ENCODE results near the gene SLC16A10. TPM values are rescaled to one million over a fixed set of nuclear protein-coding genes. Genes with fewer than 3 reads are reported as not detected.

The SLC16A10 gene
- total and polyA plus RNA-seq, 2 of the 4 experiments (the other 2 are of a cell fraction) = not detected

- DNase-seq (no peak), ATAC-seq (ENCODE audit: low read depth) (no peak)
- Histone ChIP-seq H3K4me1 (ENCODE audit: control insufficient read depth, insufficient read depth, low read length) (peaks cover 2% of the 10 kb centered on the region), H2BK15ac (ENCODE audit: low read depth, low read length) (no peak overlapping the region), H3K36me3 (ENCODE audit: control insufficient read depth, insufficient read depth, low read length) (no peaks in the 10 kb centered on the region), H3K9ac (ENCODE audit: low read depth, low read length) (no peak overlapping the region), H4K5ac (ENCODE audit: low read depth, low read length) (no peak overlapping the region), H3K9me3 (ENCODE audit: control insufficient read depth, insufficient read depth, low read length) (no peaks in the 10 kb centered on the region), H2BK120ac (ENCODE audit: low read depth, low read length) (no peak overlapping the region), H2BK5ac (ENCODE audit: low read depth, low read length, poor library complexity, severe bottlenecking) (no peak overlapping the region), H3K23ac (ENCODE audit: low read depth, low read length) (peak overlapping the region; percentile 56; the same call in 1 of the 2 replicates), H3K14ac (replicated peaks; ENCODE audit: low read depth, low read length) (no peak overlapping the region), H4K20me1 (ENCODE audit: insufficient read depth, low read length) (no peaks in the 10 kb centered on the region), H3K18ac (ENCODE audit: low read depth, low read length) (no peak overlapping the region), H3K27me3 (ENCODE audit: control insufficient read depth, insufficient read depth, low read length) (peaks cover 51% of the 10 kb centered on the region), H2AFZ (replicated peaks; ENCODE audit: low read length, poor library complexity) (no peak overlapping the region), H3K4me2 (ENCODE audit: low read depth, low read length) (peak overlapping the region; percentile 100), H3K9me1 (ENCODE audit: insufficient read depth, low read length) (no peaks in the 10 kb centered on the region), H3K79me1 (ENCODE audit: low read depth in 1 of 2, low read length in 2 of 2) (no peaks in the 10 kb centered on the region), H3K56ac (ENCODE audit: extremely low read depth, insufficient read depth, low read length) (no peak overlapping the region), H2AK5ac (ENCODE audit: low read depth, low read length) (no peak overlapping the region), H3K4ac (ENCODE audit: low read depth, low read length) (no peak overlapping the region), H4K8ac (ENCODE audit: low read depth in 2 of 2, low read length in 2 of 2) (no peak overlapping the region), H2AK9ac (replicated peaks; ENCODE audit: low read depth, low read length, poor library complexity) (no peak overlapping the region), H3K27ac (ENCODE audit: insufficient read depth, low read length) (no peak overlapping the region), H2BK20ac (ENCODE audit: low read depth, low read length) (no peak overlapping the region), H4K91ac (ENCODE audit: insufficient read depth, low read depth, low read length) (no peak overlapping the region), H3K4me3 (ENCODE audit: insufficient read depth, low read depth, low read length) (no peak overlapping the region)
- ChIA-PET CTCF (no interaction called here), POLR2A (ENCODE audit: unreplicated experiment) (no interaction called here)
- TF ChIP-seq CHD1 (IDR thresholded peaks at IDR 0.05; ENCODE audit: low read depth, low read length) (no peak), CTCF (conservative IDR thresholded peaks at IDR 0.05; ENCODE audit: low read depth, low read length) (no peak), MXI1 (IDR thresholded peaks at IDR 0.05; ENCODE audit: borderline replicate concordance, low read depth, low read length) (no peak), RAD21 (IDR thresholded peaks at IDR 0.05; ENCODE audit: low read length) (no peak), SMC3 (IDR thresholded peaks at IDR 0.05; ENCODE audit: low read depth, low read length) (no peak), MAFK (IDR thresholded peaks at IDR 0.05; ENCODE audit: low read depth, low read length) (no peak), CEBPB (IDR thresholded peaks at IDR 0.05; ENCODE audit: low read depth, low read length) (no peak), RFX5 (IDR thresholded peaks at IDR 0.05; ENCODE audit: low read depth, low read length) (no peak), RCOR1 (IDR thresholded peaks at IDR 0.05; ENCODE audit: insufficient replicate concordance, low read length) (no peak), NFE2L2 (IDR thresholded peaks at IDR 0.05; ENCODE audit: low read depth, low read length) (no peak), ELK1 (IDR thresholded peaks at IDR 0.05; ENCODE audit: borderline replicate concordance, low read depth, low read length) (no peak), MAZ (IDR thresholded peaks at IDR 0.05; ENCODE audit: borderline replicate concordance, low read depth, low read length) (no peak), POLR2A (IDR thresholded peaks at IDR 0.05; ENCODE audit: low read depth, low read length) (no peak), FOS (IDR thresholded peaks at IDR 0.05; ENCODE audit: low read depth, low read length) (no peak), USF2 (IDR thresholded peaks at IDR 0.05; ENCODE audit: low read depth, low read length) (no peak), BHLHE40 (IDR thresholded peaks at IDR 0.05; ENCODE audit: low read depth, low read length) (no peak)
- dilution Hi-C loops (cut with HindIII; ENCODE audit: low sequenced_read_pairs, unreplicated experiment) = no loop called here
- intact Hi-C loops (cut with micrococcal nuclease) = no loop called here
- BruUV-seq (replicated peaks) = no TSS peak
- WGBS, 2 experiments (ENCODE audit: extremely low coverage in 2 of 2, insufficient read length in 1 of 2) = no CpG with 5 or more reads among the region's 5 CpGs
- in situ Hi-C loops (cut with MboI; ENCODE audit: low sequenced_read_pairs) = no loop called here
These were observed 618 bp upstream of the SLC16A10 start for GRCh38 chr6:111086685-111087084.
